ENCODE measurements around the gene PIM3.
A peak's percentile ranks its signal among the peaks of the same experiment; 100 is the strongest.

The PIM3 gene

DNA sequence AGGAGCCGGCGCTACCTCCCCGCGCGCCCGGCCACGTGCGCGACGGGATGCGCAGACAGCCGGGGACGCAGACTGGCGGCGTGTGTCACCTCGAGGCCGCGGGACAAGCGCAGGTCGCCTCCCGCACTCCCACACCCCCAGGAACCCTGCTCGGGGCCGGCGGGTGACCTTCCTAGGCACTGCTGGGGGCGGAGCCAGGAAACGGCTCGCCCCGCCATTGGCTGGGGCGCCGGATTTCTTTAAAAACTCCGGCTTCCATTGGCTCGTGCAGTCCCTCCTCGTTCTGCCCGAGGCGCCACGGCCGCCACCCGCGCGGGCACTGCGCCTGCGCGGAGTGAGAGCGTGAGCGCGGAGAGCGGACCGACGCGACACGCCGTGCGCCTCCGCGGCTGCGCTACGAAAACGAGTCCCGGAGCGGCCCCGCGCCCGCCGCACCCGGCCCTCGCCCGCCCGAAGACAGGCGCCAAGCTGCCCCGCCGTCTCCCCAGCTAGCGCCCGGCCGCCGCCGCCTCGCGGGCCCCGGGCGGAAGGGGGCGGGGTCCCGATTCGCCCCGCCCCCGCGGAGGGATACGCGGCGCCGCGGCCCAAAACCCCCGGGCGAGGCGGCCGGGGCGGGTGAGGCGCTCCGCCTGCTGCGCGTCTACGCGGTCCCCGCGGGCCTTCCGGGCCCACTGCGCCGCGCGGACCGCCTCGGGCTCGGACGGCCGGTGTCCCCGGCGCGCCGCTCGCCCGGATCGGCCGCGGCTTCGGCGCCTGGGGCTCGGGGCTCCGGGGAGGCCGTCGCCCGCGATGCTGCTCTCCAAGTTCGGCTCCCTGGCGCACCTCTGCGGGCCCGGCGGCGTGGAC lies at the start of gene PIM3:
Gene PIM3 (plus strand): TSS at position 614 of the 846 bp plus-strand sequence. CDS start 176 bp downstream, at position 790.
- DNase-seq = peak; percentile 83

DNA sequence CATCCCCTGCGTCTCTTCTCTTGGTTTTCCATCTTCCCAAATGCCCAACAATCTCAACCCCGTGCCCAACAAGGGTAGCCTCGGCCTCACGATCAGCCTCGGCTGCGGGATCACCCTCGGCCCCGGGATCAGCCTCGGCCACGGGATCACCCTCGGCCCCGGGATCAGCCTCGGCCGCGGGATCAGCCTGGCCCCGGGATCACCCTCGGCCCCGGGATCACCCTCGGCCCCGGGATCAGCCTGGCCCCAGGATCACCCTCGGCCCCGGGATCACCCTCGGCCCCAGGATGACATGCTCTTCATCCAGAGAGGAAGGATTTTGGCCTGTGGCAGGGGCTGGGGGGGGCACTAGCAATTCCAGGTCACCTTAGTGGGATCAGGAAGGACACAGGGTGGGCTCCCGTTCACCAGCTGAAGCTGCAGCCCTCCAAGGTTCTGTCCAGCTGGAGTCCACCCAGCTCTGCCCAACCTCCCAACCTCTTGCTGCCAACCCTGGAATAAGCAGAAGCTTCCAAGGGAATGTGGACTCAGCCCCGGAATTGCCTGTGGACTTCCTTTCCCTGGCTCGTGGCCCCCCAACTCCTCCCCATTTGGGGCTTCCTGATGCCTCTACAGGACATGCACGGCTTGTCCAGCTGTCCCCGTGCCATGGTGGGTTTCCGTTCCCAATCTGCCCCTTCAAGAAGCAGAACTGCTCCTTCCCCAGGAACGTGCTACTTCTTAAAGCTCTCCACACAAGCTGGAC lies 48.5 kb upstream of the PIM3 start:
- no peak for DNase-seq

- DNase-seq = no peak
These were observed 47.5 kb upstream of the PIM3 start for GRCh38 chr22:49913026-49913425.

DNA sequence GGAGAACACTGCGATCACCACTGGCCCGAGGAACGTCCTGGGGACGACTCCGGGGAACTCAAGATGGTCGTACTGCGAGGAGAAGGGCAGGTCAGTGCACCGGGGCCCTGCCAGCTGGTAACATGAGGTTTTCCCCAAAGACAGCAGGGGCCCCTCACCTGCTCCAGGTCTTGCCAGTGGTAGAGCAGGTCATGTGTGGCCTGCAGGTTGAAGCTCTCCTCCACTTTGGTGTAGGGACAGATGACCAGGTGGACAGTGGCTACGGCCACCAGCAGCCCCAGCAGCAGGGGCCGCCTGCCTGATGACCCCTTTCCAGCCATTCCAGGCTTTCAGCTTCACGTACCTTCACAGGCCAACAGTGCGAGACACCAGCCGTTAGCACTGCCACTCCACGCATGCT lies 47.1 kb upstream of the PIM3 start:
- no peak for DNase-seq

GRCh38 chr22:49914256-49914655 lies 46.3 kb upstream of the PIM3 start:
- no peak for DNase-seq

GRCh38 chr22:49915610-49916009 lies 45.0 kb upstream of the PIM3 start:
- DNase-seq = no peak

DNA sequence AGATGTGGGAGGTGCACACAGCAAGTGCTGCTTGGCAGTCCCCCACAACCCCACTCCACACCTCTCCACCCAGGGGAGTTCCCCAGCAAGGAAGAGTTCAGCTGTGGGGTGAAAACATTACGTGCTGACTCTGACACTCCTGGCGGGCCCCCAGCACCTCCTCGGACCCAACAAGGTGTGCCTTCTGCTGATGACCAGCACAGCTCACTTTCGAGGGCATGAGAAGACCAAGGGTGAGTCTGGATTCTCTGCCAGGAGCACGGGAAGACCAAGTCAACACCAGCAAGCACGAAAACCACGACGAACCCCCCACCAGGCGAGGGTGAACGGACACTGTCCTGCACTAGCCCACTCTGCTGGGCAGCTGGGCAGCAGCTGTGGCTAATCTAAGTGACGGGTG lies 43.7 kb upstream of the PIM3 start:
- DNase-seq = no peak

- peak; percentile 91 for DNase-seq
These were observed 42.3 kb upstream of the PIM3 start, which contains the start of the genes ALG12 and CRELD2 for GRCh38 chr22:49917974-49918910. ALG12 (minus strand) TSS chr22:49918438; CDS start chr22:49913765, 4,673 bp downstream. CRELD2 (plus strand) TSS chr22:49918634; CDS start chr22:49918770, 136 bp downstream.

- no peak for DNase-seq
These were observed 41.4 kb upstream of the PIM3 start for GRCh38 chr22:49918911-49919881.

DNA sequence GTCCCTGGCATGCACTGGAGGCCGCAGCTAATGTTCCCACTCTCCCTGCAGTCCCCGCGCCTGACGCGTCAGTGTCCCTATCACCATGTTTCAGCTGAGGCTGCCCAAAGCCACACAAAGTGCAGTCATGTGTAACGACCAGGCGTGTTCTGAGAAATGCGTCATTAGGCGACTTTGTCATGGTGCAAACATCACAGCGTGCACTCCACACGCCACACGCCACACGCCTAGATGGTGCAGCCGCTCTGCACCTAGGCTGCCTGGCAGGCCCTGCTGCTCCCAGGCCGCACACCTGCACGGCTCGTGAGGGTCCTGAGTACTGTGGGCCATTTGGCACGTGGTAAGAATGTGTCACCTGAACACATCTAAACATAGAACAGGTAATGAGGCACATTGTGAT lies 39.7 kb upstream of the PIM3 start:
- DNase-seq = no peak

GRCh38 chr22:49921508-49922278 lies 38.9 kb upstream of the PIM3 start:
- DNase-seq = no peak

GRCh38 chr22:49922484-49922883 lies 38.1 kb upstream of the PIM3 start:
- DNase-seq = no peak

GRCh38 chr22:49922926-49923325 lies 37.6 kb upstream of the PIM3 start:
- DNase-seq = no peak

DNA sequence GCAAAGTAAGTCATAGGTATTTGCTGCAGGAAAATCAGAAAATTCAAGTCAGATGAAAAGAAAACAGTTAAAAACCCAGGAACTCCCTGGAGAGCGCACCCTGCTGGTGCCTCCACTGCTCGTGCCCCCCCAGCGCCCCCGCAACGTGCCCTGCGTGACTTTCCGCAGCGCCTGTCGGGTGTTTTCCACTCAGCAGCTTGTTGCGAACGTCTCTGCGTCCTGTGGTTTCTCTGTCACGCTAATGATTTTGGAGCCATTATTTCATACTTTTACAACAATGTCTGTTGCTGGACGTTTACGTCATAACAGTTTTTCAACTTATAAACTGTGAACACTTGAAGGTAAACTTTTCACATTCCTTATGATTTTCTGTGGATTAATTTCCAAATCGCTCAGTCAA lies 37.1 kb upstream of the PIM3 start:
- DNase-seq = no peak

GRCh38 chr22:49924113-49924833 lies 36.3 kb upstream of the PIM3 start:
- no peak for DNase-seq

GRCh38 chr22:49925525-49926128 lies 34.9 kb upstream of the PIM3 start:
- no peak for DNase-seq

DNA sequence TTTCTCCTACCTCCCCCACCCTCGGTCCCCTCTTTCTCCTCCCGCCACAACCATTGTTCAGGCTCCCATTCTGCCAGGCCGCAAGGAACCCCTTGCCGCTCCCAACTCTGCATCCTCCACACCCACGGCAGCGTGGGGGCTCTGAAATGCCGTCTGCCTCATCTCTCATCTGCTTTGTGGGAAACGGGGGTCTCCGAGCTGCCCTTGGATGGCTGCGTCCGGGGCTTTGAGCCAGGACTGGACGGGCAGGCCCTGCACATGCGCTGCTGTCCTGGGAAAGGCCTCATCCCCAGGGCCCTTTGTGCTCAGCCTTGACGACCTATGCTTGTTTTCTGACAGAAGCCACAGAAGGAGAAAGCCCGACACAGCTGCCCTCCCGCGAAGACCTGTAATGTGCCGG lies 33.7 kb upstream of the PIM3 start:
- no peak for DNase-seq

- no peak for DNase-seq
These were observed 32.9 kb upstream of the PIM3 start for GRCh38 chr22:49927483-49928184.

GRCh38 chr22:49928185-49928495 lies 32.4 kb upstream of the PIM3 start:
- DNase-seq = no peak

Data from NK-92 treated with Interleukin-12 subunit alpha and Interleukin-12 subunit beta, amount 100 ng/mL, for 24 hours (cell line).